RCC 7860 (cell line): ENCODE results near the gene NNMT.

Experiments
- DNase-seq: peaks from one replicate; pipeline ENCODE4 v3.0.0-alpha.2; 2015; ENCODE audit warnings: low spot score
- FAIRE-seq: peaks from 2 replicates; lab custom pipeline; 2012; peaks lifted over from hg19 to GRCh38; lab: Jason Lieb, UNC

Gene NNMT

GRCh38 chr11:114262681-114263512, 33.3 kb upstream of the NNMT start:
- FAIRE-seq (no peak), DNase-seq (peak; percentile 20)

GRCh38 chr11:114263513-114264170, 32.6 kb upstream of the NNMT start:
- DNase-seq (no peak), FAIRE-seq (no peak)

- FAIRE-seq (no peak), DNase-seq (no peak)
Measured at GRCh38 chr11:114264381-114264780, 31.8 kb upstream of the NNMT start.

GRCh38 chr11:114265122-114265878, 30.9 kb upstream of the NNMT start:
- DNase-seq = no peak

GRCh38 chr11:114269498-114269897, 26.7 kb upstream of the NNMT start:
- DNase-seq (no peak), FAIRE-seq (no peak)

More at GRCh38 chr11:114265122-114265878, 30.9 kb upstream of the NNMT start:
- FAIRE-seq = no peak

- FAIRE-seq = no peak
- no peak for DNase-seq
Measured at GRCh38 chr11:114270531-114271270, 25.5 kb upstream of the NNMT start.

GRCh38 chr11:114271316-114271715, 24.9 kb upstream of the NNMT start:
- DNase-seq = no peak
- no peak for FAIRE-seq

- DNase-seq (no peak), FAIRE-seq (no peak)
Measured at GRCh38 chr11:114272311-114272710, 23.9 kb upstream of the NNMT start.

- FAIRE-seq (no peak), DNase-seq (no peak)
Measured at GRCh38 chr11:114273071-114273470, 23.1 kb upstream of the NNMT start.

GRCh38 chr11:114273890-114274635, 22.1 kb upstream of the NNMT start:
- no peak for DNase-seq
- FAIRE-seq = no peak

GRCh38 chr11:114274637-114275036, 21.6 kb upstream of the NNMT start:
- DNase-seq (no peak), FAIRE-seq (no peak)

- no peak for DNase-seq
- no peak for FAIRE-seq
Measured at GRCh38 chr11:114275280-114275679, 20.9 kb upstream of the NNMT start.

- FAIRE-seq = no peak
- no peak for DNase-seq
Measured at GRCh38 chr11:114276077-114276476, 20.1 kb upstream of the NNMT start.

- FAIRE-seq (no peak), DNase-seq (no peak)
Measured at GRCh38 chr11:114277637-114278341, 18.4 kb upstream of the NNMT start.

- FAIRE-seq (no peak), DNase-seq (no peak)
Measured at GRCh38 chr11:114278342-114279065, 17.7 kb upstream of the NNMT start.

GRCh38 chr11:114279792-114280546, 16.2 kb upstream of the NNMT start:
- DNase-seq = no peak
- FAIRE-seq = no peak

- peak; percentile 69 for DNase-seq
Measured at GRCh38 chr11:114280696-114281095, 15.5 kb upstream of the NNMT start.

GRCh38 chr11:114281388-114281956, 14.7 kb upstream of the NNMT start:
- FAIRE-seq = no peak
- DNase-seq = no peak

More at GRCh38 chr11:114280696-114281095, 15.5 kb upstream of the NNMT start:
- no peak for FAIRE-seq
